HG02884 (cell line): ENCODE data around the gene RSAD2.

ENCODE experiments used
- ATAC-seq: cut with Tn5 transposase; IDR thresholded peaks from one replicate; pipeline ENCODE4 v1.9.1; 2021; ENCODE audit warnings: mild to moderate bottlenecking, moderate library complexity; ENCODE audit not compliant: unreplicated experiment

Gene RSAD2

DNA sequence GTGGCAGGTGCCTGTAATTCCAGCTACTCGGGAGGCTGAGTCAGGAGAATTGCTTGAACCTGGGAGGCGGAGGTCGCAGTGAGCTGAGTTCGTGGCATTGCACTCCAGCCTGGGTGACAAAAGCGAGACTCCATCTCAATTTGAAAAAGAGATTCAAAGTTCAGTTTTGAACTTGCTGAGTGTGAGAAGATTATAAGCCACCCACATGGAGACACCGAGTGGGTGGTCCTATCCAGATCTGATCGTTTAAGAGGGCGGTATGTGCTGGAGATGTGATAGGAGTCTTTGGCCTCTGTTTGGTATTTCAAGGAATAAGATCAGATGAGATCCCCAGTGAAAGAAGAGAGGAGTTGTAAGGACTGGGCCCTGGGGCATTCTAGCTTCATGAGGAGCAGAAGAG lies 65.3 kb downstream of the RSAD2 start:
- no peak for ATAC-seq

DNA sequence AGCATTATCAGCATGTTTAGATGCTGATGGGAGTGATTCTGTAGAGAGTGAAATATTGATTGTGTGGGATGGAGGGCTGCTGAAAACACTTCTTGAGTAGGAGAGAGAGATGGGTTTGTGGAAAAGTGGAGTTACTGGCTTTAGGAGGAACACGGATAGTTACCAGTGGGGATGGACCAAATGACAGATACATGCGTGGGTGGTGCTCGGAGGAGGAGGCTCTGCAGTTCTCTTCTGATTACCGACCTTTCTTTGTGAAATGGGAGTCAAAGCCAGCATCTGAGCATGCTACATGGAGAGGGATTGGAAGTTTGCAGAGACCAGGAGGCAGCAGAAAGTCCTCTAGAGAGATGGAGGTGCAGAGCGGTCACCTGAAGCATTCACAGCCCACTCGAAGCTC lies 65.9 kb downstream of the RSAD2 start:
- no peak for ATAC-seq

GRCh38 chr2:6943971-6944370 lies 66.4 kb downstream of the RSAD2 start:
- no peak for ATAC-seq

GRCh38 chr2:6944555-6944954 lies 67.0 kb downstream of the RSAD2 start:
- ATAC-seq = no peak

- peak; percentile 86 for ATAC-seq
Observed at GRCh38 chr2:6945087-6945813, 67.7 kb downstream of the RSAD2 start.

DNA sequence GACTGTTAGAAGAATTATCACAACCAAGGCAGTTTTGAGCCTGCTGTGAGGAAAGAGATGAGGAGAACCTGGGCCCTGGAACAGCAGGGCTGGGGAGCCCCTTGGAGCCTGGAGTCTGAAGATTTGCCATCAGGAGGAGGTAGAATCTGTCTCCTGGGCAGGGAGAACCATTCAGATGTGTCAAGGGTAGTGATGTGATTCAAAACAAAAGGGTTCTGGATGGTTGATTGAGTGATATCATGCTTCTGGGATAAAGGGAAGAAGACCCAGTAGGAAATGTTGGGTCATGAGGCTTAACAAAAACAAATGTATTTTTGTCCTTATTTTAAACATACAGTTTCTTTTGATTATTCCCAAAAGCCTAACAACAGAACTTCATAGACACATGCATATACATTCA lies 68.2 kb downstream of the RSAD2 start:
- ATAC-seq = no peak

GRCh38 chr2:6946722-6947121 lies 69.1 kb downstream of the RSAD2 start:
- no peak for ATAC-seq
